Lower leg skin (tissue), 4 donors: ENCODE results near the gene FKBP11. TPM values are rescaled to one million over a fixed set of nuclear protein-coding genes. Genes with fewer than 3 reads are reported as not detected.

Experiments
- DNase-seq, 2 donors: peaks; one replicate each; pipeline ENCODE4 v3.0.0-alpha.2; 2019; ENCODE audit warnings: low spot score in 2 of 2
- H3K4me3 ChIP-seq: fragments of 200-600 bp; sonication (generic); 2 replicates; pipeline ENCODE4 v1.5.1; 2017; ENCODE audit warnings: mild to moderate bottlenecking, low read depth; ENCODE audit not compliant: poor library complexity, severe bottlenecking
- CTCF ChIP-seq, 3 donors: fragments of 450-650 bp; IDR thresholded peaks; one replicate each; pipeline ENCODE4 v1.5.1; 2016; ENCODE audit warnings: antibody characterized with exemption in 3 of 3, mild to moderate bottlenecking in 3 of 3, moderate library complexity in 2 of 3
- POLR2A ChIP-seq, 2 donors: fragments of 450-650 bp; IDR thresholded peaks; one replicate each; pipeline ENCODE4 v1.6.1; 2016 to 2017; ENCODE audit warnings: antibody characterized with exemption in 2 of 2, mild to moderate bottlenecking in 1 of 2, moderate library complexity in 1 of 2
- WGBS, 2 donors: methylation state at CpG; one replicate each; pipeline ENCODE4 v1.1.5; 2018; 5-methylcytosine and 5-hydroxymethylcytosine counted together
- intact Hi-C: fragments of 100-400 bp; cut with DNase I; formaldehyde crosslinking; loops from one replicate; pipeline ENCODE4 v1.15.0; 2023; ENCODE audit warnings: low total_unique reads
- total RNA-seq, 4 donors: library from RNA; depleted of rRNA; stranded (reverse); fragments of >200 nt; gene quantifications; one replicate each; pipeline ENCODE4 v1.1.0, GENCODE V29; 2016

FKBP11 gene
- total RNA-seq, 4 donors from 2014 or later: 4.3 to 8.7 (median 7.9) TPM

- TF ChIP-seq CTCF (IDR thresholded peaks at IDR 0.05) (no peak), POLR2A (IDR thresholded peaks at IDR 0.05) (no peak)
- no peak for DNase-seq
- intact Hi-C loops: no loop called here
- H3K4me3 ChIP-seq: no peak overlapping the region
- WGBS, 2 donors: 60 to 72% methylated on average over 3 of the region's 3 CpGs
Measured at GRCh38 chr12:48947727-48948126, 22.4 kb upstream of the FKBP11 start.

GRCh38 chr12:48946943-48947342 is 21.7 kb upstream of the FKBP11 start:
- intact Hi-C loops: no loop called here
- TF ChIP-seq CTCF (IDR thresholded peaks at IDR 0.05) (no peak), POLR2A (IDR thresholded peaks at IDR 0.05) (no peak)
- 86 to 91% methylated on average over 6 of the region's 6 CpGs for WGBS, 2 donors
- no peak overlapping the region for H3K4me3 ChIP-seq
- no peak for DNase-seq

GRCh38 chr12:48946205-48946604 is 20.9 kb upstream of the FKBP11 start:
- no peak for TF ChIP-seq POLR2A (IDR thresholded peaks at IDR 0.05)
- TF ChIP-seq CTCF (IDR thresholded peaks at IDR 0.05): no peak
- DNase-seq: no peak
- intact Hi-C loops: no loop called here
- H3K4me3 ChIP-seq: no peak overlapping the region

- WGBS, 2 donors: 51 to 52% methylated on average over 4 of the region's 4 CpGs
- intact Hi-C loops: no loop called here
Measured at GRCh38 chr12:48943221-48943620, 17.9 kb upstream of the FKBP11 start.

GRCh38 chr12:48940181-48940580 is 14.9 kb upstream of the FKBP11 start:
- no peak for DNase-seq
- intact Hi-C loops: no loop called here
- WGBS, 2 donors: 52 to 58% methylated on average over 3 of the region's 3 CpGs
- TF ChIP-seq POLR2A (IDR thresholded peaks at IDR 0.05) (no peak), CTCF (IDR thresholded peaks at IDR 0.05) (no peak)
- H3K4me3 ChIP-seq: no peak overlapping the region

More at GRCh38 chr12:48943221-48943620, 17.9 kb upstream of the FKBP11 start:
- TF ChIP-seq POLR2A (IDR thresholded peaks at IDR 0.05): no peak
- no peak for TF ChIP-seq CTCF (IDR thresholded peaks at IDR 0.05)
- H3K4me3 ChIP-seq: no peak overlapping the region
- DNase-seq: no peak

- TF ChIP-seq POLR2A (IDR thresholded peaks at IDR 0.05) (no peak), CTCF (IDR thresholded peaks at IDR 0.05) (no peak)
- intact Hi-C loops: no loop called here
- DNase-seq: no peak
- 86 to 87% methylated on average over 7 of the region's 7 CpGs for WGBS, 2 donors
- H3K4me3 ChIP-seq: no peak overlapping the region
Measured at GRCh38 chr12:48938805-48939204, 13.5 kb upstream of the FKBP11 start.
